ENCODE results near the gene PRELID3B. TPM values are rescaled to one million over a fixed set of nuclear protein-coding genes. Genes with fewer than 3 reads are reported as not detected.
"Not testable (repeated sequence)": the region's sequence is repeated elsewhere in the genome, so short reads cannot be mapped to it uniquely, and the experiment has no call there.

The PRELID3B gene
- total RNA-seq, 1 donor from 2014 or later, result 93.3 TPM

DNA sequence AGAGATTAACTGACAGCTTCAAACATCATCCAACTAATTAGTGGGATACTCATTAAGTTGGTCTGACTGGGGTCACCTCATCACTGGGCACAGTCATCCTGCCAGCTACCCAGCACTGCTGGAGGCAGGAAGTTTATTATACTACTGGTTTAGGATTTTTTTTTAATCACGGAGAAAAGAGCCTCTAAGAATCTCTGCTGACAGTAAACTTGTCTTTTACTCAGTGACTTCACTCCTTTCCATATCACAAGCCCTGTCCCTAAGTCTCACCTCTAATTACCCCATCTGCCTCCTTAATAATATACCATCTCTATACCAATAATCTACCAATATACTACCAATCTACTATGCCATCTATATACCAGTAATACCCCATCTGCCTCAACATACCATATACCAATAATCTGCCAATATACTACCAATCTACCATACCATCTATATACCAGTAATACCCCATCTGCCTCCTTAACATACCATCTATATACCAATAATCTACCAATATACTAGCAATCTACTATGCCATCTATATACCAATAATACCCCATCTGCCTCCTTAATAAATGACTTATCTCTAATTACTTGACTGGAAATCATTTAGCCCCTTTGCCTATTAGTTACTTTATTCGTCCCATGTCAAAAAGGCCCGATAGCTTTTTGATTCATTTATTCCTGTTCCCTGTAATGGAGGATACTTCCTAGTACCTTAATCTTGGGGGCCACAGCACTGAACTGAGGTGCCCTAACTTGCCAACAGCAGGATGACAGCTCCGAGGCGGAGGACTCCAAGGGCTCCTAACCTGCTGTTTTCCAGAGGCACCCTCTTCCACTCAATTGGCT is 15.5 kb downstream of the PRELID3B start:
- DNase-seq (ENCODE audit: low read depth, low spot score), result no peak

- DNase-seq (ENCODE audit: low read depth, low spot score), result no peak
These were observed 17.1 kb downstream of the PRELID3B start for GRCh38 chr20:59025511-59025910.

DNA sequence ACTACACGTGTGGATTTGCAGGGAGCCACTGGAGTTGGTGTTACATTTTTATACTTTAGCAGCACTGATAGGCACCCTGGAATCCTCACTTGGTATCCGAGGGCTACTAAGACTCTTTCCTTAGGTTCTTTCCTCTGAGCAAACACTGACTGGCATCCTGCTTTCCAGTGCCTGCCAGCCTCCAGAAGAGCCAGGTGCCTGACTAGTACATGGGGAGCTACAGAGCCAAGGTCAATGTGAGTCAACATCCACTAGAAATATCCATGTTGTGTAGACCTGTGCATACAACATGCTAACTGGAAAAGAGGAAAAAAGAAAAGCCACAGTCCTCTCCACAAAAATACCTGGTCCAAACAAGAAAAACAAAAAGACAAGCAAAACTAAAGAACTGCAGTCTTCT is 17.5 kb downstream of the PRELID3B start:
- DNase-seq (ENCODE audit: low read depth, low spot score), result no peak

DNA sequence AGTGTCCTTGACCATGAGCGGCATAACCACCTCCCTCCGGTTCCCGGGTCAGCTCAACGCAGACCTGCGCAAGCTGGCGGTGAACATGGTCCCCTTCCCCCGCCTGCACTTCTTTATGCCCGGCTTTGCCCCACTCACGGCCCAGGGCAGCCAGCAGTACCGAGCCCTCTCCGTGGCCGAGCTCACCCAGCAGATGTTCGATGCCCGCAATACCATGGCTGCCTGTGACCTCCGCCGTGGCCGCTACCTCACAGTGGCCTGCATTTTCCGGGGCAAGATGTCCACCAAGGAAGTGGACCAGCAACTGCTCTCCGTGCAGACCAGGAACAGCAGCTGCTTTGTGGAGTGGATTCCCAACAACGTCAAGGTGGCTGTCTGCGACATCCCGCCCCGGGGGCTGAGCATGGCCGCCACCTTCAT is 18.5 kb downstream of the PRELID3B start:
- DNase-seq (ENCODE audit: low read depth, low spot score), result no peak

- DNase-seq (ENCODE audit: low read depth, low spot score), result no peak
These were observed 19.0 kb downstream of the PRELID3B start for GRCh38 chr20:59023616-59024015.

GRCh38 chr20:59022754-59023153 is 19.8 kb downstream of the PRELID3B start:
- DNase-seq (ENCODE audit: low read depth, low spot score), result no peak

DNA sequence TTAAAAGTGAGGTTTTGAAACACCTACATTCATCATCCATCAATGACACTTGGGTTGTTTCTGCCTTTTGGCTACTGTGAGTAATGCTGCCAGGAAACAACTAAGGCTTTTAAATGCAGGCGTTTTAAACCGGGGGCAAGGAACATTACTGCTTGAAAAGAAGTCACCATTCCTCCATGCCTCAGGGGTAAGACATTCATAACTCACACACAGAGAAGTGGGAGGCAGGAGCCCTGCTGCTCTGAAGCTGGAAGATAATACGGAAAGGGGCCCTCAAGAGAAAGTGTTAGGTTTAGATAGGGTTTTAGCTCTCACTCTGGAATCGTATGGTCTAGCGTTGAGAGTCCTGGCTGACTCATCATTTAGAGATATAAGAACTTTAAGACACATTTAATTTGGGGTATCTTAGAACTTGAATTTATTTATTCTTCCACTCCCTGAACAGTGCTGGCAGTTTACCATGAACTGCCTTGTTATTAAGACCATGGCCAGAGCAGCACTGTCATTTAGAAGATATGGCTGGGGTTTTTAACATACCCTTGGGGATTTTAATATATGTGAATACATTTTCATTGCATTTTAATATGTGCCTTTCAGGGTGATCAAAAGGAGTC is 21.5 kb downstream of the PRELID3B start:
- no peak for DNase-seq (ENCODE audit: low read depth, low spot score)

GRCh38 chr20:59019217-59019616 is 23.4 kb downstream of the PRELID3B start, which contains the start of gene TUBB1:
Gene TUBB1 (plus strand): TSS chr20:59019429. CDS start chr20:59019523, 94 bp downstream.
- no peak for DNase-seq (ENCODE audit: low read depth, low spot score)

DNA sequence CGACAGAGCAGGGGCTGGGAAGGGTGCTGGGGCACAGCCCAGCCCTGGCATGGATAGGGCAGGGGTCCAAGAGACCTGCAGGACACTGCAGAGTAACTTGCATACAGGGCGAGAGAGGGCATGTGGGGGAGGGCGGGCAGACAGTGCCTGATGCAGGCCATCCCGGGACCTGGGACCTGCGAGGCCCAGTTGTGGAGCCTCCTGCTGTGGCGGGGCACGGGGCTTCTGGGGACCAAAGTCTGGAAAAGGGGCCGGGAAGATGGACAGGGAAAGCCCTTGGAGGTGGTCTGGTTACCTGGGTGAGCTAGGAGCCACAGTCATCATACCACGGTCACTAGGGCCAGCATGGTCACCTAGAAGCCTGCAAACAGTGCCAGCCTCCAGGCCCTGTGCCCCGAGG is 23.8 kb downstream of the PRELID3B start:
- DNase-seq (ENCODE audit: low read depth, low spot score), result no peak

DNA sequence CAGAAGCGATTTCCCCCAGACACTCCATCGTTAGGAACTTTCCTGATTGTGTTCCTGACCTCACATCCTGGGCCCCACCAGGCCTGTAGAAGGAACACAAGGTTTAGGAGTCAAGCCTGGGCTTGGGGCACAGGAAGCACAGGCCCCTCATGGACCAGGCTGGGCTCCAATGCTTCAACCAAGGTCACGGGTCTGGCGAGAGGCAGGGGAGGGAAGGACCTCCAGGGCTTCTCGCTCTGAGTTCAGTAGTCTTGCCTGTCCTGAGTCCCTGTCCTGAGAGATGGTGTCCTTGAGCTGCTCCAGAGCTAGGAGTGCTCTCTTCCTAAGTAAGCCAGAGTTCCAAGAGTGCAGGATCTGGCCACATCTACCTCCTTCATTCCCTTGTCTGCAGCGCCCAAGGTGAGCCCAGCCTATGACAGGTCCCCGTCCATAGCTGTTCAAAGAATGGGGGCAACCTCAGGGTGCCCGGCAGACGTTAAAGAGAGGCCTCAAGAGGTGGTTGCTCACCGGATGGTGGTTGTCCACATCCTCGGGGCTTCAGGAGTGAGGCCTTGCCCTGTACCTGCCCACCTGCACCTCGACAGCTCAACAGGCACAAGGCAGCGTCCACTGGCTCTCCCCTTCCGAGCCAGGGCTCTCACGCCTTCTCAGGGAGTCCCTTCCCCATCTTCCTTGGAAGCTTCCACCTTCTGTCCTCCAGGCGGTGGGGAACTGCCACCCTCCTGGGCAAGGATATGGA is 24.9 kb downstream of the PRELID3B start:
- DNase-seq (ENCODE audit: low read depth, low spot score), result no peak

DNA sequence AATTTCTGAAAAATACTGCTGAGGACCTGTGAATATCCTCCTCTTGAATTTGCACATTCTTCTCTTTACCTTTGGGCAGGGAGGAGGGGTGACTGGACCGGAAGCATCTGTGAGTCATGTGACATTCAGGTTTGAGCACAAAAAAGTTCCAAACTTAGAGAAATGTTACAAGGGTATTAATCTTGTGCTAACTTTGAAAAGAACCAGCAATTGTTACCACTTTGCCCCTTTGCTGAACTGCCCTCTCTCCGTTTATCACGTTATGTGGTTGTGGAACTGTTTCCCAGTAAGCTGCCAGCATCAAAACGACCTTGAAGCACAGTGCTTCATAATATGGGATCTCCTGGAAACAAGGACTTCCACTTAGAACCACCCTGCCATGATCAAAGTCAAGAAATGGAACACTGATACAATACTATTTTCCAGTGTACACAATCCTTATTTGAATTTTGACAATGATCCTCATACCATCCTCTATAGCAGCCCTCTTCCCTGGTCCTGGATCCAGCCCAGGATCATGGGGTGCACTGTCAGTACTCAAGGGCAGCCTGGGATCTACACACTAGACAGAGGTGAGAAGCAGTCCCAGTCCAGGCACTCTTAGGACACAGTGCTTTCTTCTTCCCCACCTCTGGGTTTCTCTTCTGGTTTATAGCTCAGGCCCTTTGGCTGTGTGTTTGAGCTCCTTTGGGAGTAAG is 25.6 kb downstream of the PRELID3B start:
- no peak for DNase-seq (ENCODE audit: low read depth, low spot score)

DNA sequence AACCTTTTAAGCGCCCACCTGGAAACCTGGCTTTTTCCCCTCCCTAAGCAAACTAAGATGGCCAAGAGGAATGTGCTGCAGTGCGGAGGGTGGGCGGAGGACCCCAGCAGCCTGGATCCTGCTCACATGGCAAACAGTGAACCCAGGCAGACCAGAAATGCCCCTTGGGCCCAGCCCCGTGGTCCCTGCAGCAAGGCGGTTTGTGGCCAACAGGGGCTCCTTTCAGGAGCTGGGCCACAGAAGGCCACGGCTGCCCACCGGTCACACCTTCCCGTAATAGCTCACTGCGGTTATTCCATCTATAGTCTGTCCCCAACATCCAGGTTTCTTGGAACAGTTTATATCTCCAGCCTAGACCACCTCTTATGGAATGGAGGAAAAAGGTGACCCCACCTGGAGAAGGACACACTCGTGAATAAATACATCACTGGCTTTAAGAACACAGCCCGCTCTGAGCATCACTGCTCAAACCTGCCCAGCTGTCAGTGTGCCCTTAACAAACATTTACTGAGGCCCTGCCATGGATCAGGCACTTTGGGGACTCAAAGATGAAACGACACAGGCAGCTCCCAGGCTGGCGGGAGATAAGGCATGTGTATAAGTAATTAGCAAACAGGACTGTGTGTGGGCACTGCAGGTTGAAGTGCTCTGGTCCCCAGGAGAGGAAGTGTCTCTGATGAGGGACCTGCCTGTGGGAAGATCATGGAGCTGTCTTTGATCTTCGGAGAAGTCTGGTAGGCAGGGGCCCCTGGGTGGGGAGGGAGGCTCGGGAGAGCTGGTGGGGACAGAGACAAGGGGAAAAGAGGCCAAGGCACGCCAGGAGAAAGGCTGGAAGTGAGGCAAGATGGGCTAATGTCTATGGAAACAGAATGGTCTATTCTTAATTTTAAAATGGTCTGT is 26.5 kb downstream of the PRELID3B start:
- DNase-seq (ENCODE audit: low read depth, low spot score), result no peak

DNA sequence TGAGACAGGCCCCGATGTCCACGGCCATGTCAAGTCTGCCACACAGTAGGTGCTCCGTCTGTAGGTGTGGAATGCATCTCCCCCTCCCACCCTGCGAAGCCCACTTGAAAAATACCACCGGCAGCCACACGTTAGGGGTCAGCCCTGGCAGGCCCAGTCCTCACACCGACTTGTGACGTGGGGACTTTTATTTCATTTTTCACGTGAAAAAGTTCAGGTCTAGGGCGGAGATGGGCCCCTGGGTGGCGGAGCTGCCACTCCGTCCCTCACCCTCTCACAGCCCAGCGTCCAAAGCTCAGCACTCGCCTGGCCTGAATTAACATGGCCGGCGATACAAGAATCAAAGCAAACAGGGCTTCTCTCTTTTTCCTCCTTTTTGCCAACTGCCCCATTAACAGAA is 27.2 kb downstream of the PRELID3B start:
- DNase-seq (ENCODE audit: low read depth, low spot score), result no peak

- DNase-seq (ENCODE audit: low read depth, low spot score), result no peak
These were observed 27.8 kb downstream of the PRELID3B start for GRCh38 chr20:59014680-59015389.

DNA sequence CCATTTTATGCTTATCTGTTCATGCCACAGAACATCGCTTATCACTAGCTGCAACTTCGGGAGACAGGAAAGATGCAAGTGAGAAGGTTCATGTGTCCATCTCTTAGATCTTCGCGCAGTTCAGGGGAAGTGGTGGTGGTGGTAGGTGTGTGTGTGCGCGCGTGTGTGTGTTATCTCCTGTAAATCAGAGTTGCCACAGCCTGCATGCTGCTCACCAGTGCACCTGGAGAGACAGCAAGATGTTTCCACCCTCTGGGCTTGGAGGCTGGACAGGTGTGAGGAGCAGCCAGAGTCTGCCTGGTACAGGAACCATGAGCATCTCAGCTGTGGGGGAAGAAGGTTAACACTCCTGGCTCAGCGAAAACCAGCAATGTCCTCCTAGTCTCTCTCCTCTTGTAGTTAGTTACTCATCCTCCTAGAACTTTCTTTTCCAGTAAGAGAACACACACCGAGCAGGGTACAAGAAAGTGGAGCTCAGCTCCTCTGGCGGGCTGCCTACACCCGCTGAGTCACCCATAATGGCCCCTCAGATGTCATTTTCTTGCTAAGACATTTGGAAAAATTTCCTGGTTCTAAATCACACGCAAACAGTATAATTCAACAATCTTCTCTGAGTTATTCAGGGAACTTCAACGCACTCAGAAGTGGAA is 28.5 kb downstream of the PRELID3B start:
- no peak for DNase-seq (ENCODE audit: low read depth, low spot score)

GRCh38 chr20:59013031-59013951 is 29.3 kb downstream of the PRELID3B start:
- DNase-seq (ENCODE audit: low read depth, low spot score), result no peak

GRCh38 chr20:59011874-59012157 is 30.8 kb downstream of the PRELID3B start:
- DNase-seq (ENCODE audit: low read depth, low spot score), result not testable (repeated sequence)

Data from pulmonary artery endothelial cell (primary cell).